ENCODE measurements around the gene YBX1. TPM values are rescaled to one million over a fixed set of nuclear protein-coding genes. Genes with fewer than 3 reads are reported as not detected.
"Not testable (repeated sequence)": the region's sequence is repeated elsewhere in the genome, so short reads cannot be mapped to it uniquely, and the experiment has no call there.

Gene YBX1
- total RNA-seq, 3 donors from 2014 or later (not counting 1 experiment from before 2014, with no cell fraction given): 239 to 305 (median 279) TPM

DNA sequence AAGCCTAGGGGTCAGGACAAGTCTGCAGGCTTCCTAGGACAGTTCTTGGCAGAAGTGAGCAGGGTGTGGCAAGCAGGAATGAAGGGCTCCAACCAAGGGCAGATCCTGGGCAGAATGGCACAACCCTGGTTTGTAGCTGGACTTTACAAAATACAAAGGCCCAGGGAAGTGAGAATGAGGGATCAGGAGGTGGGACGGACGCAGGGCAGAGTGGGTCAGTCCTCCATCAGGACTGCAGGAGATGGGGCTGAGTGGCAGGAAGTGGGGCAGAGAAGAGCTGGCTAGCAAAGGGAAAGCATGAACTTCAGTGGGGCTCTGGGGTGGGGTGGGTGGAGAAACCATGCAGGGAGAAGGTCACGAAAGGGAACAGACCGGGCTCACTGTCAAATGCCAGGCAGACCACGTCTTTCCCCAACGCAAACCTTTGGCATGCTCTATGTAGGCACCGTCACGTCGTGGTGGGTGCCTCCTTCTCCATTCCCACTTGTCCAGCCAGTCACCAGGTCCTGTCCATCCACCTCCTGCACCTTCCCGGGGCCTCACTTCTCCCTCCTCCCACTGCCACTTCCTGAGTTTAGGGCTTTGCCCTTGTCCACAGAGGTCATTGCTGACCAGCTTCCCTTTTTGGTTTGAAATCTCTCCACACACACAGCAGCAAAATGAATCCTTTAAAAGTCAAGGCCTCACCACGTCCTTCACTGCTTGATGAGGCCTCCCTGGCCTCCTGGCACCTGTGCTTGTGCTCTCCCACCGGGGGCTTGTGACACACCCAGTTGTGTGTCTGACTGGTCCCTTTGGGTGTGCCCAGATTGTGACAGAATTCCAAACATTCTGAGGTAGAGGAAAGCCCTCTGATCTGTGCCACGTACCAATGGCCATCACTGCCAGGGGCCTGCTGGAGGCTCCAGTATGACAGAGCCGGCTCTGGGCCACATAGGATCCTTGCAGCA, 66.5 kb downstream of the YBX1 start:
- H3K27ac Mint-ChIP-seq: peak overlapping the region in 1 of 2 donors; percentile 1
- H3K27me3 Mint-ChIP-seq (ENCODE audit: low read depth in 2 of 2): no peaks in the 10 kb centered on the region

DNA sequence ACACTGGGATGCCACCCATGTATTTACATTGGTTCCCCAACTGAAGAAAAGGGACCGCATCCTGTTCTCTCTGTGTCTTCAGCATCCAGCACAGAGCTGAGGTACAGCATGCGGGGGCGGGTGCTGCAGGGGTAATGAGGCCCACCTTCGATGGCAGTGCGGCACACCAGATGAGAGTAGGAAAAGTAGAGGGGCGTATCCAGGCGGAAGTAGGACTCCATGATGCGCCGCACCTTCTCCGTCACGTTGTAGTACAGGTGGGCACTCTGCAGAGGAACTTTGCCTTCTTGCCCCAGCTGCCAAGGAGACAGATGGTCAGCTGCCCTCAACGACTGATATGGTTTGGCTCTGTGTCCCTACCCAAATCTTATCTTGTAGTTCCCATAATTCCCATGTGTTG, 67.8 kb downstream of the YBX1 start:
- TF ChIP-seq, protein P1, sequence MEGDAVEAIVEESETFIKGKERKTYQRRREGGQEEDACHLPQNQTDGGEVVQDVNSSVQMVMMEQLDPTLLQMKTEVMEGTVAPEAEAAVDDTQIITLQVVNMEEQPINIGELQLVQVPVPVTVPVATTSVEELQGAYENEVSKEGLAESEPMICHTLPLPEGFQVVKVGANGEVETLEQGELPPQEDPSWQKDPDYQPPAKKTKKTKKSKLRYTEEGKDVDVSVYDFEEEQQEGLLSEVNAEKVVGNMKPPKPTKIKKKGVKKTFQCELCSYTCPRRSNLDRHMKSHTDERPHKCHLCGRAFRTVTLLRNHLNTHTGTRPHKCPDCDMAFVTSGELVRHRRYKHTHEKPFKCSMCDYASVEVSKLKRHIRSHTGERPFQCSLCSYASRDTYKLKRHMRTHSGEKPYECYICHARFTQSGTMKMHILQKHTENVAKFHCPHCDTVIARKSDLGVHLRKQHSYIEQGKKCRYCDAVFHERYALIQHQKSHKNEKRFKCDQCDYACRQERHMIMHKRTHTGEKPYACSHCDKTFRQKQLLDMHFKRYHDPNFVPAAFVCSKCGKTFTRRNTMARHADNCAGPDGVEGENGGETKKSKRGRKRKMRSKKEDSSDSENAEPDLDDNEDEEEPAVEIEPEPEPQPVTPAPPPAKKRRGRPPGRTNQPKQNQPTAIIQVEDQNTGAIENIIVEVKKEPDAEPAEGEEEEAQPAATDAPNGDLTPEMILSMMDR (IDR thresholded peaks at IDR 0.05): no peak
- Histone ChIP-seq H3K27me3 (ENCODE audit: control insufficient read depth, insufficient read depth, low read length) (no peaks in the 10 kb centered on the region), H3K9me3 (ENCODE audit: control insufficient read depth, insufficient read depth, low read length) (no peaks in the 10 kb centered on the region), H3K36me3 (ENCODE audit: control insufficient read depth, insufficient read depth, low read length) (peaks cover 60% of the 10 kb centered on the region), H3K27ac (ENCODE audit: low read length) (no peak overlapping the region), H3K4me1 (ENCODE audit: control insufficient read depth, insufficient read depth, low read length) (no peaks in the 10 kb centered on the region), H3K4me3 (ENCODE audit: low read length) (no peak overlapping the region)
- no peaks in the 10 kb centered on the region for H3K9me3 Mint-ChIP-seq
- H3K27me3 Mint-ChIP-seq (ENCODE audit: low read depth in 2 of 2): no peaks in the 10 kb centered on the region
- no peak for DNase-seq
- 96% methylated on average over 12 of the region's 12 CpGs for WGBS (ENCODE audit: insufficient coverage)
- H3K4me3 Mint-ChIP-seq: no peak overlapping the region
- intact Hi-C loops (cut with micrococcal nuclease): no loop called here
- no peak for ATAC-seq
- peaks cover 0 to 5% of the 10 kb centered on the region in 2 donors for H3K4me1 Mint-ChIP-seq
- no peak overlapping the region for H3K27ac Mint-ChIP-seq
- peaks cover 22% of the 10 kb centered on the region for H3K36me3 Mint-ChIP-seq

More for the DNA sequence above, 66.5 kb downstream of the YBX1 start:
- Mint-ChIP-seq H3K4me1 (peaks cover 0 to 5% of the 10 kb centered on the region in 2 donors), H3K9me3 (no peaks in the 10 kb centered on the region), H3K36me3 (peaks cover 14% of the 10 kb centered on the region), H3K4me3 (no peak overlapping the region)
- intact Hi-C loops (cut with micrococcal nuclease): no loop called here
- Histone ChIP-seq H3K4me3 (ENCODE audit: low read length) (no peak overlapping the region), H3K4me1 (ENCODE audit: control insufficient read depth, insufficient read depth, low read length) (no peaks in the 10 kb centered on the region), H3K36me3 (ENCODE audit: control insufficient read depth, insufficient read depth, low read length) (peaks cover 48% of the 10 kb centered on the region), H3K27me3 (ENCODE audit: control insufficient read depth, insufficient read depth, low read length) (no peaks in the 10 kb centered on the region), H3K27ac (ENCODE audit: low read length) (no peak overlapping the region), H3K9me3 (ENCODE audit: control insufficient read depth, insufficient read depth, low read length) (no peaks in the 10 kb centered on the region)
- ATAC-seq: no peak
- TF ChIP-seq, protein P1 (IDR thresholded peaks at IDR 0.05): no peak
- WGBS (ENCODE audit: insufficient coverage): 89% methylated on average over 14 of the region's 14 CpGs
- DNase-seq: no peak

DNA sequence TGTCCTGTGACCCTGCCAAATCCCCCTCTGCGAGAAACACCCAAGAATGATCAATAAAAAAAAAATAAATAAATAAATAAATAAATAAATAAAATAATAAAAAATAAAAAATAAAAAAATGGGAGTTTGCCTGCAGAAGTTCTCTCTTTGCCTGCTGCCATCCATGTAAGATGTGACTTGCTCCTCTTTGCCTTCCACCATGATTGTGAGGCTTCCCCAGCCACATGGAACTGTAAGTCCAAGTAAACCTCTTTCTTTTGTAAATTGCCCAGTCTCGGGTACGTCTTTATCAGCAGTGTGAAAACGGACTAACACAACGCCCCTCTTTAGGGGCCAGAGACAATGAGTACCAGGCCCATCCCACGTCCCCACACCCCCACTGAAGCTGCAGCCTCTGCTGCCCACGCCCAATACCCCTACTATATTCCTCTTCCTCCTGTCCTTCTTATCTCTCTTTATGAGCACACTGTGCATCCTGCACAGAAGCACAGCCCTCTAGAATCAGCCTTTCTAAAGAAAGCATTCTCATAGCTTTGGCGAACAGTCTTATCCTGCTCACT, 69.4 kb downstream of the YBX1 start:
- H3K27me3 ChIP-seq (ENCODE audit: control insufficient read depth, insufficient read depth, low read length); H3K27ac ChIP-seq (ENCODE audit: low read length); intact Hi-C loops (cut with micrococcal nuclease); H3K9me3 ChIP-seq (ENCODE audit: control insufficient read depth, insufficient read depth, low read length); DNase-seq; H3K4me3 Mint-ChIP-seq; ATAC-seq; H3K9me3 Mint-ChIP-seq; H3K27me3 Mint-ChIP-seq (ENCODE audit: low read depth in 2 of 2); H3K4me3 ChIP-seq (ENCODE audit: low read length); H3K27ac Mint-ChIP-seq; H3K4me1 ChIP-seq (ENCODE audit: control insufficient read depth, insufficient read depth, low read length): not testable (repeated sequence)
- H3K36me3 Mint-ChIP-seq: peaks cover 31% of the 10 kb centered on the region
- peaks cover 65% of the 10 kb centered on the region for H3K36me3 ChIP-seq (ENCODE audit: control insufficient read depth, insufficient read depth, low read length)
- peaks cover 0 to 11% of the 10 kb centered on the region in 2 donors for H3K4me1 Mint-ChIP-seq
- 97% methylated on average over 7 of the region's 8 CpGs for WGBS (ENCODE audit: insufficient coverage)

DNA sequence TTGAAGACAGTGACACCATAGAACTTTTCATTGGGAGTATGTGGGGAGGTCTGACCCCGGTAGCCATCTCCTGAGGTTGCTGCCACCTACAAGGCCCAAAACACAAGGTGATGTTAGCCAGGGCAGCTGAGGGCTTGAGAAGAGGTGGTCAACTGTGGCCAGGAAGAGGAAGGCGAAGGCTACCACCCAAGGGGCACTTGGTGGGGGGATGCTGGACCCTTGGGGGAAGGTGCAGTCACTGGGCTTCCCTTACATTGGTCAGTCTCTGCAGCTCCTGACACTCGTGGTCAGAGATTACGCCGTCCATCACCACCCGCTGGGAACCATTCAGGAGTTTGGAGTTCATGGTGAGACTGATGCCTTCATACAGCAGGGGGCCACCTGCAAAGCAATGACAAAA, 70.1 kb downstream of the YBX1 start:
- H3K9me3 Mint-ChIP-seq: no peaks in the 10 kb centered on the region
- Histone ChIP-seq H3K27ac (ENCODE audit: low read length) (no peak overlapping the region), H3K4me1 (ENCODE audit: control insufficient read depth, insufficient read depth, low read length) (no peaks in the 10 kb centered on the region), H3K9me3 (ENCODE audit: control insufficient read depth, insufficient read depth, low read length) (no peaks in the 10 kb centered on the region), H3K4me3 (ENCODE audit: low read length) (no peak overlapping the region), H3K36me3 (ENCODE audit: control insufficient read depth, insufficient read depth, low read length) (peaks cover 69% of the 10 kb centered on the region), H3K27me3 (ENCODE audit: control insufficient read depth, insufficient read depth, low read length) (no peaks in the 10 kb centered on the region)
- TF ChIP-seq, protein P1 (IDR thresholded peaks at IDR 0.05): no peak
- no peak for DNase-seq
- peaks cover 36% of the 10 kb centered on the region for H3K36me3 Mint-ChIP-seq
- intact Hi-C loops (cut with micrococcal nuclease): no loop called here
- peaks cover 5 to 18% of the 10 kb centered on the region in 2 donors for H3K4me1 Mint-ChIP-seq
- no peak overlapping the region for H3K4me3 Mint-ChIP-seq
- no peak for ATAC-seq
- no peaks in the 10 kb centered on the region for H3K27me3 Mint-ChIP-seq (ENCODE audit: low read depth in 2 of 2)
- no peak overlapping the region for H3K27ac Mint-ChIP-seq
- WGBS (ENCODE audit: insufficient coverage): 96% methylated on average over 6 of the region's 6 CpGs

Data from natural killer cell (primary cell).